SH-SY5Y (cell line): ENCODE results near the gene AATK.

Experiments
- GATA2 ChIP-seq: IDR thresholded peaks from 2 replicates; pipeline ENCODE4 v1.6.1; 2011; ENCODE audit warnings: mild to moderate bottlenecking, low read depth, low read length
- GATA3 ChIP-seq: IDR thresholded peaks from 2 replicates; pipeline ENCODE4 v1.6.1; 2011; ENCODE audit warnings: low read depth, mild to moderate bottlenecking, low read length, moderate library complexity

- TF ChIP-seq GATA2 (no peak), GATA3 (no peak)
Observed at GRCh38 chr17:81118308-81119221, 47.5 kb downstream of the AATK start.
